HG02981 (cell line): Measurements from ENCODE around the gene RPRD1B.
"Not testable (repeated sequence)": the region's sequence is repeated elsewhere in the genome, so short reads cannot be mapped to it uniquely, and the experiment has no call there.

ENCODE experiments used
- ATAC-seq: cut with Tn5 transposase; IDR thresholded peaks from one replicate; pipeline ENCODE4 v1.9.1; 2021; ENCODE audit warnings: mild to moderate bottlenecking, moderate library complexity; ENCODE audit not compliant: unreplicated experiment

RPRD1B gene

DNA sequence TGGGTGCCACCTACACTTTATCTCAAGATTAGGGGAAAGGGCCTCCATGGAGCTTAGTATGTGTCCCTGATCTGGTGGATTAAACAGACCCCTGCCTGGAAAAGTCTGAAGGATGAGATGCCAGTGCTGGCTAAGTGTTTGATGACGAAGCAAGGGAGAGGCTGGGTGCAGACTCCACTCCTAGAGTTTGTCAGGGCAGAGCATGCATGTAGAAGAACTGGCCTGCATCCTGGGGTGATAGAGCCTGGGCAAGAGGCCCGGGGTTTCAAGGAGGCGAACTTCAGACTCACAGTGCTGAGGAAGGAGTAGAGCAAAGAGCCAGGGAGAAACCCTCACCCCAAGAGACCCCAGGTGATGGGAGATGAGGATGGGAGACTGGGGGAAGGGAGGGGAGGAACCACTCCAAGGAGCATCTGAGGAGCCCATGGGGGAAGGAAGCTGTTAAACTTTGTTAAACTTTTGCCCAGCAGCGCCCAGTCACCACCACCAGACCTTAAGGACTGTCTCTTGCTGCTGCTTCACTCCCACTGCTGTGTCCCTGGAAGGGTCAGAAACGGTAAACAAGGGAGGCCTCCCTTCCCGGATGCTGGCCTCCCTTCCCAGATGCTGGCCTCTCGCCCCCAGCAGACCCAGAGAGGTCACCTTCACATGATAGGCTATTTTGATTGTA is 61.6 kb downstream of the RPRD1B start:
- no peak for ATAC-seq

DNA sequence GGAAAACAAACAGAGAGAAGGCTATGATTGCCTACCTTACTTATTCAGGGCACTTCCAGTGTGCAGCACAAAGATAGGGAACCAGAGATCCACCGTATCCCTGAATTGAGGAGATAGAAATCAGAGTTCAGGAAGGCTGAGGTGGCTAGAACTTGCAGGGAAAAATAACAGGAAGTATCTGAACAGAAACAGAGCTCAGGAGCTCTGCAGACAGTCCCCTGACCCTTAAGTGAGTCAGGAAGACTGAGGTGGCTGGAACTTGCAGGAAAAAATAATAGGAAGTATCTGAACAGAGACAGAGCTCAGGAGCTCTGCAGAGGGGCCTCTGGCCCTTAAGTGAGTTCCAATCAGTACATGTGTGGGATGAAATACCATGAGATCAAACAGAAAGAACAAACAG is 65.4 kb downstream of the RPRD1B start:
- ATAC-seq, result no peak

DNA sequence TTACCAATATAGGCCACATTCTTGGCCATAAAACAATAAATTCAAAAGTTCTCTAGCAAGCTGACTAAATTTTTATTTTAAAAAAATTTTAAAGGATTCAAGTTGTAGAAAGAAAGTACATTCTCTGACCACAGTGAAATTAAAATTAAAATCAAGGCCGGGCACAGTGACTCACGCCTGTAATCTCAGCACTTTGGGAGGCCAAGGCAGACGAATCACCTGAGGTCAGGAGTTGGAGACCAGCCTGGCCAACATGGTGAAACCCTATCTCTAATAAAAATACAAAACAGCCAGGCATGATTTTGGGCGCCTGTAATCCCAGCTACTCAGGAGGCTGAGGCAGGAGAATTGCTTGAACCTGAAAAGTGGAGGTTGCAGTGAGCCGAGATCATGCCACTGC is 68.7 kb downstream of the RPRD1B start:
- not testable (repeated sequence) for ATAC-seq

DNA sequence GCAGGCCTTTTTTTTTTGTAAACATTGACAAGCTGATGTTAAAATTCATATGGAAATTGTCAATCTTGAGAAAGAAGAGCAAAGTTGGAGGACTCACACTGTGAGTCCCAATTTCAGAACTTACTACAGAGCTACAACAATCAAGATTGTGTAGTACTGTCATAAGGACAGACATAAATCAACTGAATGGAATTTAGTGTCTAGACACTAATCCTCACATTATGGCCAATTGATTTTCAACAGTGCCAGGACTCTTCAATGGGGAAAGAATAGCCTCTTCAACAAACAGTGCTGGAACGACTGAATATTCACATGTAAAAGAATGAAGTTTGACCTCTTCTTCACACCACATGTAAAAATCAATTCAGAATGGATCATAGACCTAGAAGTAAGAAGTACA is 70.7 kb downstream of the RPRD1B start:
- ATAC-seq, result no peak

DNA sequence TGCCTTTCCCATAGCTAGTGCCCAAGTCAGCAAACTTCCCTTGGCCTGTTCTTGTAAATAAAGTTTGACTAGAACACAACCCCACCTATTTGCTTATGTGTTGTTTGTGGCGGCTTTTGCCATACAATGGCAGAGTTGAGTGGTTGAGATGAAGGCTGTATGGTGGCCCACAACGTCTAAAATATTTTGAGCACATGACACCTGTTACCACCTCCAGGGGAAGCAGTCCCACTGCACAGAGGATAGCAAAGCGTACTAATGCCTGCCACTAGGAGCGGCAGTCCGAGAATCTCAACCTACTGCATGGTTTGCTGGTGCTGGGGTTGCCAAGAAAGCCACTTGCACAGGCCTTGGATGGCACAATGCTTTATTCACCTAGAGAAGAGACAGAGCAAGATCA is 72.9 kb downstream of the RPRD1B start:
- no peak for ATAC-seq

DNA sequence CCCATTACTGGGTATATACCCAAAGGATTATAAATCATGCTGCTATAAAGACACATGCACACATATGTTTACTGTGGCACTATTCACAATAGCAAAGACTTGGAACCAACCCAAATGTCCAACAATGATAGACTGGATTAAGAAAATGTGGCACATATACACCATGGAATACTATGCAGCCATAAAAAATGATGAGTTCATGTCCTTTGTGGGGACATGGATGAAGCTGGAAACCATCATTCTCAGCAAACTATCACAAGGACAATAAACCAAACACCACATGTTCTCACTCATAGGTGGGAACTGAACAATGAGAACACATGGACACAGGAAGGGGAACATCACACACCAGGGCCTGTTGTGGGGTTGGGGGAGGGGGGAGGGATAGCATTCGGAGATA is 73.8 kb downstream of the RPRD1B start:
- not testable (repeated sequence) for ATAC-seq

DNA sequence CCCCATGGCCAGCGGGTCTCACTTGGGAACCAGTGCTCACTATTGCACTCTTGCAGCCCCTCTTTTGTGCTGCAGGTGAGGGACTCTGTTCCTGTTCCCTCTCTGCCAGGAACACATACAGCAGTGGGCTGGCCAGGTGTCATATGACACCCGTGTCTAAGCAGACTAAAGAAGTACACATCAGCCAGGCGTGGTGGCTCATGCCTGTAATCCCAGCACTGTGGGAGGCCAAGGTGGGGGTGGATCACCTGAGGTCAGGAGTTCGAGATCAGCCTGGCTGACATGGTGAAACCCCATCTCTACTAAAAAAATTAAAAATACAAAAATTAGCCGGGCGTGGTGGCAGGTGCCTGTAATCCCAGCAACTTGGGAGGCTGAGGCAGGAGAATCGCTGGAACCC is 74.4 kb downstream of the RPRD1B start:
- not testable (repeated sequence) for ATAC-seq

DNA sequence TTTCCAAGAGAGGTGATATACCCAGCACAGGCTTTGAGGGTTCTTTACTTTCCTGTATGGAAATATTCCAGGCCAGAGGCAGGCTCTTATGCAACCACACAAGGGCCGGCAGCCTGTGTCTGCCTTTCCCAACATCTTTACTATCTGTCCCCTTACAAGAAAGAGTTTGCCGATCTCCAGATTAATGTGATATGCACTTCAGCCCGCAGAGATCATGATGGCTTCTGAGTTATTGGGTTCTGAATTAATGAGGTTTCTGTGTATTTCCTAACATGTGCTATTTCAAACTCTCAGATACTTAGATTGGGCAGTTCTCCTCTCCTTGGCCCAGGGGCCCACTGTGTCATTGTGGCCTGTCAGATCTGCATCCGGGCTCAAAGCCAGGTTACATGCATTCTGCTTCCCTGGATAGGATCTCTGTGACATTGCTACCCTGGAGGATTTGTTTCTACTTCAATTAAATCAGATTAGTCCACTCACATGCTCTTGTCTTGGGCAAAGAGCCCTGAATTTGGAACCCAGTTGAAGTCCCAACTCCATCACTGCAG is 75.0 kb downstream of the RPRD1B start:
- no peak for ATAC-seq

DNA sequence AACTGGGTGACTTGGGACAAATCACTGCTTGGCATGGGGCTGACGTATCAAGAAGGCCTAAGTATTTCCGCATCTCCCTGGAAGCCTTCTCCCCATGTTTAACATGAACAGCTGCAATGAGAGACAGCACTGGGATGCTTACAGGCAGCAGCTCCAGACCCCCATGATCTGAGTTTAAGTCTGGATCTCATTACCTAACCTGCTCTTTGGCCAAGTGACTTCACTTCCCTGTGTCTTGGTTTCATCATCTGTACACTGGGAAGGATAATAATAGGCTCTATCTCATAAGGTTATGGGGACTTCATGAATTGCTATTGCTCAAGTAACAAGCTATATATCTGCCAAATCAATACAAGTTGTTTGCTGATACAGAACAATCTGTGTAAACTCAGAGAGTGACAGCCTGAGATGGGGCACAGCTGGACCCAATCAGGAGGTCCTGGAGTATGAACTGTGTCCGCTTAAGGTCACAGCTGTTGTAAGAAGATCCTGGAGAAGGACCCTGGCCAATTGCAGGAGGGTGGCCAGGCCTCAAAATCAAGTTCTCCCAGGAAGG is 75.5 kb downstream of the RPRD1B start:
- ATAC-seq, result no peak

DNA sequence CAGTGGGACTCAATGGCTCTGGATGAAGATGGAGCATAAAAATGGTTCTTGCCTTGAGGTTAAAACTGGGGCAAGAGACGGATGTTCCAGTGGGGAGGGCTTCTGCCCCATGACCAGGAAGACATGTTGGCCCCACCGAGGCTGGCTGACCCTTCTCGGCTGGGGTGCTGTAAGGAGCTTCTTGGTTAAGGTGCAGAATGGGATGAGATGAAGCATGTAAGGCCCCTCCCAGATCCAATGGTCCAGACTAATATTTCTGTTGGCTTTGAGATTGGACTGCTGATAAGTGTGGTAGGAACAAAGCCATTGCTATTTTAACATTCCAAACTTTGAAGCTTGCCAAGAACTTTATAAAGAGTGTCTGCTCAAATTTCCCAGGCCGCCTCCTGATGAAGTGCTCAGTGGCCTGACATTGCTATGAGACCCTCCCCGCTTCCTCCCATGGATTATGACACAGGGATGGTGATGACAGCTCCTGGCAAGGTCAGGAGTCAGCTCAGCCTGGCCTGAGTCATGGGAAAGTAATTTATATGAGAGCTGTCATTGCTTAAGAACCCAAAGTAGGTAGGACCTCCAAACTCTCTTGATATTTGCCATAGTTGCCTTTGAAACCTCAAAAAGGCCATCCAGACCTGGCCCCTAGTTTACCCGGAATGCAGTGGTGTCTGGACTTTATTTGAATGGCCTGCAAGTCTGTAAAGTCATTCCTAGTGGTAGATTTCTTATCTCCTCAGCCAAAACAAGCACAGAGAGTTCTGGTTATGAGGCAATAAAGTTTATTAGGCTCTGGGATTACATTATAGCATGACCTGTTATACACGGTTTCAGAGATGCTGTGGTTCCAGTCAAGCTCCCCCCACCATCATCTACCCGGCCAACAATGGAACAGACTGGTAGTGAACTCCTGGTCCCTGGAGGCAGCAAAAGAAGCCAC is 76.3 kb downstream of the RPRD1B start:
- no peak for ATAC-seq

DNA sequence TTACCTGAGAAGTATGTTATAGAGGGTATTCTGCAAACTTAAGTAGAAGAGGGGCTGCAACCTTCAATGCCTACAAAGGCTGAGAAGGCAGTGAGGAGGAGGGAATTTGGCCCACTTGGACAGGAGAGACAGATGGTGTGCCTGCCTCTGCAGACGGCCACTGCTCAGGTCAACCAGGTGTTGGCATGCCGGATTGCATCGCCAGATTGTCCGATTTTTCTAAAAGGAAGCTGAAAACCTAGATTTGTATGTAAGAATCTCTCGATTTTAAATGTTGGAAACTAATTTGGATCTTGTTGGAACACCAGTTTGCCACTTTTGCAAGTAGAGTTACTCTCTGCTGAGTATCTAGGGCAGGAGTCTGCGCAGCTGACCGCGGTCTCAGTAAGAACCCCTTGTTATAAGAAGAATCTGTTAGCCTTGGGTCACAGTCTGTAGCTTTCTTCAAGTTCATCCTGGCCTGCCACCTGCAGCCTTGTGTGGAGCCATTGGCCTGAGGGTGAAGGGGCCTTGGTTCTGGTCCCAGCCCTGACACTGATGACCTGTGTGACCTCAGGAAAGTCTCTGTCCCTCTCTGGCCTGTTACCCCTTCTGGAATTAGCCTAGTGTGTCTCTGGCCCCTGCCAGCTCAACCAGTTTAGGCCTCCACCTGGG is 77.1 kb downstream of the RPRD1B start:
- ATAC-seq, result no peak

DNA sequence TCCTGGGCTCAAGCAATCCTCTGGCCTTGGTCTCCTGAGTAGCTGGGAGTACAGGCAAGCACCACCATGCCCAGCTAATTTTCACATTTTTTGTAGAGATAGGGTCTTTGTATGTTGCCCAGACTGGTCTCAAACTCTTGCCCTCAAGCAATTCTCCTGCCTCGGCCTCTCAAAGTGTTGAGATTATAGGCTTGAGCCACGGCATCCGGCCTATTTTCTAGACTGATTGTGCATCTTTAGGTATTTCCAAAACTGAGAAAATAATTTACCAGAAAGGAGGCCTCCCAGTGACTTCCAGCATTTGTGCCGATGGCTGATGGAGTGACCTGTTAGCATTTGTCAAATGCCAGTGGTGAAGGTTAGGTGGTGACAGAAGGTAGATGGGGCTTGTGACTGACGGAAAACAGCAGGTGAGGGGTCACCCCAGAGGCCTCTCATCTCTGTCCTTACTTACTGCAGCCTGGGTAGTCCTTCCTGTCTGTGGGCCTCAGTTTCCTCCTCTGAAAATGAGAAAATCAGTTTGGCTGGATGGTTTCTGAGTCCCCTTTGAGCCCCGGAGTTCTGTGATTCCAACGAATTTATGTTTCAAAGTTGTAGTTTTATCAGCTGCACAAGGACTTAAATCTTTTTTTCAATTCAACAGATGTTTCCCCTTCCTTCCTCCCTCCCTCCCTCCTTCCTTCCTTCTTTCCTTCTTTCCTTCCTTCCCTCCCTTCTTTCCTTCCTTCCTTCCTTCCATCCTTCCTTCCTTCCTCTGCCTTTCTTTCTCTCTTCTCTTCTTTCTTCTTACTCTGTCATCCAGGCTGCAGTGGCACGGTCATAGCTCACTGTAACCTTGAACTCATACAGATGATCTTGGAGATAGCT is 78.1 kb downstream of the RPRD1B start:
- ATAC-seq, result no peak

DNA sequence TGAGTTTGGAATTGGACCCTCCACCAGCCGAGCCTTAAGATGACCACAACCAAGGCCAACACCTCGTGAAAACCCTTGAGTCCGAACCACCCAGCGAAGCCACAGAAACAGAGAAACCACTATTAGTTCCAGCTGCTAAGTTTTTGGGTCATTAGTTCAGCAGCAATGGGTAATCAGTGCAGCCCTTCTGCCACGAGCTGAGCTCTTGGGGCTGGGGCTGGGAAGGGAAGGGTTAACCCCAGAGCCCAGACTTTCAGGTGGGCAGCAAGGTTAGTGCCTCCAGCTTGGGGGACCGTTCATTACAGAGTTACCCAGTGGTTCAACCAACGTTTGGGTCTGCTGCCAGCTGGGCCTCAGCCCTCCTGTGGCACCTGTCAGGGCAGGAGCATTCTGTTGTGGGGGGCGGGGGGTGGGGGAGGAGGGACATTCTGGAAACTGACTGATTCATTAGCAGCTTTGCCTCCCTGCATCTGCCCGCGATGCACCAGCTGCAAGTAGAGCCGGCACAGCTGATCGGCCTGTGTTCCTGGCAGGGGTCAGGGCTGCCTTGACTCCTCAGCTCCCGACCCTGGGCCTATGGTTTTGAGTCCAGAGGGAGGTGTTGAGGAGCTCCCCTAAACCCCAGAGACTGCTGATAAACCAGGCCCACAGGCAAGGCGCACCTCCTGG is 78.8 kb downstream of the RPRD1B start:
- ATAC-seq, result no peak

DNA sequence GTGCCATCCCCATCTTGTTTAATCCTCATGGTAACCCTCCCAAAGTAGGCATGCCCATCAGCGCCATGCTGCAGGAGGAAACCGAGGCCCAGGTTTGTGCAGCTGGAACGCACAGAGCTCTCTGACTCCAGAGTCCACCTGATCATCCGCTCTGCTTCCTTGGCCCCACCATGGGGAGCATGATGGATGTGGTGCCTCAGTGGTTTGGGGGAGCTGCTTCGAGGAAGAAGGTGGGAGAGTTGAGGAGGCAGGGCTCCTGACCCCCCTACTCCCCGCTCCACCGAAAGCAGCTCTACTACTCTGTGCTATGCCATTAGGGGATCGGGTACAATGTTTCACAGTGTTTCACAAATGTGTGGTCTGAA is 79.4 kb downstream of the RPRD1B start:
- no peak for ATAC-seq

DNA sequence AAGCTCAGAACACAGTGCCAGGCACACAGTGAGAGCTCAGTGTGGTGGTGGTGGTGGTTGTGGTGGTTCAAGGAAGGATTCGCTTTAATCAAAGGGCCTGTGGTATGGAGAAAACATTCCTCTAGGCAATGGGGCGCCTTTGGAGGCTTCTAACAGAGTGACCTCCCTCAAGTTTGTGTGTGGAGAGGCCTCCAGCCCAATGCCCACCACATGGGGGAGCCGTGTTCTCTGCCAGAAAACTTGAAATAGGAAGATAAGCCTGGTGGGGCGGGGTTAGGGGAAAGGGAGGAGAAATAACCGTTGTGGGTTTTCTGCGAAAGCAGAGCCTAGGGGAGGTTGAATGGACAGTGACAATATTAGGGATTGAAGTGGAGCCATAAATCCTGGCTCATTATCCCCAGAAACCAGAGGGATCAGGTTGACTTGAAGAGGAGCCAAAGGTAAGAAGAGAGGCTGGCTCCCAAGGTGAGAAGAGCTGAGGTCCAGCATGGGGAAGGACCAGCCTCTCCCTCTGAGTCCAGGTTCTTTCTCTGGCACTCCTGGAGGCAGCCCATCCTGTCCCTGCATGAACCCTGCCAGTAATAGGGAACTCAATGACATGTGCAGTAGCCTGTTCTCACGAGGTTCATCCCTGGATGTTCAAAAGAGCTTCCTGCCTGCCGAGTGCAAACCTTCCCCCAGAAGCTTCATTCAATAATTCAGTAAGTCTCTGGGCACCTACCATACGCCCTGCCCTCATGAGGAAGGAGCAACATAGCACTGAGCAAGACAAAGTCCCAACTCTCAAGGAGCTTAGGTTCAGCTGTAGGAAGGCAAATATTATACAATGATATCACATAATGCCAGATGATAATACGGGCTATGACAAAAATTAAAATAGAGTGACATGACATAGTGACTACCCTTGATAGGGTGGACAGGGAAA is 80.1 kb downstream of the RPRD1B start:
- ATAC-seq, result no peak

DNA sequence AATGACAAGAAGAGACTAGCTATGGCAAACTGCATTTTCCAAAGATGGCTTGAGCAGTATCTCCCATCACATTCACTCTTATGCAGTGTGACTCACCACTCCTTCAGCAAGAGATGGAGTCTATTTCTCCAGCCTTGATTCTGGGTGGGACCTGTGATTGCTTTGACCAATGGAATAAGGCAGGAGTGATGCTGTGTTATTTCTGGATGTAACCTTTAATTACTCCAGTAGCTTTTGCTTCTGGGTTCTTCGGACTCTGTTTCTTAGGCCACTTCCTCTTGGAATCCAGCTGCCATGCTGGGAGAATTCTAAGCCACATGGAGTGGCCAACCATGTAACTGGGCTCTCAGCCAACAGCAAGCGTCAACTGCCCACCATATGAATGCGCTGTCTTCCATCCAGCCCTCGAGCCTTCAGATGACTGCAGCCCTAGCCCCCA is 80.8 kb downstream of the RPRD1B start:
- ATAC-seq, result no peak

DNA sequence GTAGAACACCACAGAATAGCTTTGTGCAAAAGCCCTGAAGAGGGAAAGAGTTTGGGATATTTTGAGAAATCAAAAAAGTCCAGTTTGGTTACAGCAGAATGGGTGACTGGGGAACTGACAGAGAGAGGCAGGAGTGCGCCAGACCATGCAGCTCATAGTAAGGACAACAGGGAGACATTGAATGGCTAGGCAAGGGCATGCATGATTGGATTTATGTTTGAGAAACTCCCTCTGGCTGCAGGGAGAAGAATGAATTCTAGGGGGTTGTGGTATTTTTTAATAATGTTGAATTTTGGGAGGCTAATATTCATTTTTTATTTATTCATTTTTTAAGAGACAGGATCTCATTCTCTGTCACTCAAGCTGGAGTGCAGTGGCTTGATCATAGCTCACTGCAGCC is 81.7 kb downstream of the RPRD1B start:
- no peak for ATAC-seq

DNA sequence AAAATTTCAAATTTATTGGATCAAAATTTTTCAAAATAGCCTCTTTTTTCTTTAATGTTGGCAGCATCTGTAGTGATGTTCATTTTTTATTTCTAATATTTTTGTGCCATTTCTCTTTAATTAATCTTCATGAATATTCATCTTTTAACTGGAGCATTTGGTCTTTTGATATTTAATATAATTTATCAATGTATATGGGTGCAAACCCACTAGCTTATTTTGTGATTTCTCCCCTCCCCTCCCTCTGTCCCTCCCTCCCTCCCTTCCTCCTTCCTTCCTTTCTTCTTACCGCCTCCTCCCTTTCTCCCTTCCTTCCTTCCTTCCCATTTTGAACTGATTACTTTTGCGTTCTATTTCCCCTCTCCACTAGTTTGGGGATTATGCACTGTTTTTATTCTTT is 82.3 kb downstream of the RPRD1B start:
- ATAC-seq, result no peak
